NCI-H2029 (cell line): ENCODE measurements around the gene NPSR1.

Experiments used
- DNase-seq: peaks from one replicate; lab custom pipeline; 2025; lab: John Stamatoyannopoulos, UW

Gene NPSR1

GRCh38 chr7:34757570-34758110 lies 99.6 kb downstream of the NPSR1 start:
- DNase-seq: no peak

- DNase-seq: no peak
Observed at GRCh38 chr7:34758111-34758601, 100.1 kb downstream of the NPSR1 start.

- peak; percentile 7 for DNase-seq
Observed at GRCh38 chr7:34759477-34760125, 101.6 kb downstream of the NPSR1 start.

GRCh38 chr7:34760271-34760670 lies 102.3 kb downstream of the NPSR1 start:
- no peak for DNase-seq

GRCh38 chr7:34761206-34761605 lies 103.2 kb downstream of the NPSR1 start:
- DNase-seq: no peak

- no peak for DNase-seq
Observed at GRCh38 chr7:34761627-34762026, 103.6 kb downstream of the NPSR1 start.

GRCh38 chr7:34762764-34763163 lies 104.7 kb downstream of the NPSR1 start:
- no peak for DNase-seq

- DNase-seq: no peak
Observed at GRCh38 chr7:34772296-34772938, 114.4 kb downstream of the NPSR1 start.

- DNase-seq: no peak
Observed at GRCh38 chr7:34776748-34777358, 118.8 kb downstream of the NPSR1 start.

GRCh38 chr7:34780546-34780945 lies 122.5 kb downstream of the NPSR1 start:
- no peak for DNase-seq

- no peak for DNase-seq
Observed at GRCh38 chr7:34787586-34787985, 129.6 kb downstream of the NPSR1 start.

GRCh38 chr7:34806831-34807230 lies 148.8 kb downstream of the NPSR1 start:
- no peak for DNase-seq

GRCh38 chr7:34807548-34808340 lies 149.7 kb downstream of the NPSR1 start:
- DNase-seq: no peak

GRCh38 chr7:34814203-34814842 lies 156.3 kb downstream of the NPSR1 start:
- DNase-seq: peak; percentile 63

GRCh38 chr7:34821932-34822558 lies 164.0 kb downstream of the NPSR1 start:
- DNase-seq: no peak

- DNase-seq: peak; percentile 36
Observed at GRCh38 chr7:34823650-34824258, 165.7 kb downstream of the NPSR1 start.

GRCh38 chr7:34825221-34825620 lies 167.2 kb downstream of the NPSR1 start:
- no peak for DNase-seq

- DNase-seq: no peak
Observed at GRCh38 chr7:34830390-34830789, 172.4 kb downstream of the NPSR1 start.

- DNase-seq: no peak
Observed at GRCh38 chr7:34831436-34831835, 173.4 kb downstream of the NPSR1 start.

GRCh38 chr7:34832020-34832419 lies 174.0 kb downstream of the NPSR1 start:
- no peak for DNase-seq
